ENCODE data around the gene MGA.

DNA sequence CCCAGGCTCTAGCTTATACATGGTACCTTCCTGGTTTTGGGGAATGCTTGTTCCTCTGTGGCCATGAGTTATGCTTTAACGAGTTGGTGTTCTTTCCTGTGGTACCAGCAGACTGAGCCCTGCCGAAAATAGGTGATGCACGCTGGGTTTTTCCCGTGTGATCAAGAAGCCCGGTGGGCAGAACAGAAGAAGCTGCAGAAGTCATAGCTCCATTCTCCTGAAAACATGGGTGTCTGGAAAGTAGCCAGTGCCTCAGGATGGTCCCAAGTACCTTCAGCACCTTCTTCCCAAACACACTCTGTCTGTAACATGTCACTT is 139.2 kb downstream of the MGA start:
- TF ChIP-seq CTCF (IDR thresholded peaks at IDR 0.05; ENCODE audit: insufficient read depth, low read length, poor library complexity, severe bottlenecking) (no peak), EZH2phosphoT487 (conservative IDR thresholded peaks at IDR 0.05; ENCODE audit: low read length) (no peak)

Data from SU-DHL-6 (cell line).